Renal cortex interstitium (tissue), 15 donors: ENCODE measurements around the gene ARHGAP28. TPM values are rescaled to one million over a fixed set of nuclear protein-coding genes. Genes with fewer than 3 reads are reported as not detected.

Experiments used
- DNase-seq, 11 donors: peaks; one replicate each; pipeline ENCODE4 v3.0.0-alpha.2; 2013; ENCODE audit warnings: low read depth in 9 of 11, low spot score in 4 of 11; ENCODE audit errors: extremely low read depth in 1 of 11
- long read RNA-seq, 16 experiments: transcript quantifications; one replicate each; lab custom pipeline, GENCODE V29; 2026
- polyA plus RNA-seq, 3 donors: library from polyadenylated mRNA; unstranded; fragments of 120-200 nt; gene quantifications; one replicate each; pipeline ENCODE4 v1.2.1, GENCODE V29; 2013; ENCODE audit not compliant: insufficient read length in 3 of 3

The ARHGAP28 gene
- polyA plus RNA-seq = 10 to 100 TPM; 59.5 to 69.7 (median 65.8) TPM
- long read RNA-seq, donor 1, partial matches to known transcripts = 0 of 1 reads
- long read RNA-seq, donor 1, other reads (novel, unspliced or antisense) = 0 of 1 reads
- long read RNA-seq, donor 2, transcript ARHGAP28-203 (18 exons, 2,295 nt) = major isoform, 5 of 15 reads
- long read RNA-seq, donor 2, partial matches to known transcripts = 9 of 15 reads
- long read RNA-seq, donor 2, other reads (novel, unspliced or antisense) = 0 of 15 reads
- long read RNA-seq, donor 3, transcript ARHGAP28-203 (18 exons, 2,295 nt) = major isoform, 5 of 5 reads
- long read RNA-seq, donor 3, partial matches to known transcripts = 0 of 5 reads
- long read RNA-seq, donor 3, other reads (novel, unspliced or antisense) = 0 of 5 reads
- long read RNA-seq, donor 4, partial matches to known transcripts = 0 of 4 reads
- long read RNA-seq, donor 4, other reads (novel, unspliced or antisense) = 0 of 4 reads
- long read RNA-seq, donor 5 = 0 reads
- long read RNA-seq, donor 6, partial matches to known transcripts = 0 of 4 reads
- long read RNA-seq, donor 6, other reads (novel, unspliced or antisense) = 0 of 4 reads
- long read RNA-seq, donor 7, full-length matches to known transcripts = 2 of 2 reads
- long read RNA-seq, donor 7, partial matches to known transcripts = 0 of 2 reads
- long read RNA-seq, donor 7, other reads (novel, unspliced or antisense) = 0 of 2 reads
- long read RNA-seq, donor 8 = 0 reads
- long read RNA-seq, donor 9, partial matches to known transcripts = 0 of 3 reads
- long read RNA-seq, donor 9, other reads (novel, unspliced or antisense) = 0 of 3 reads
- long read RNA-seq, donor 10, partial matches to known transcripts = 0 of 4 reads
- long read RNA-seq, donor 10, other reads (novel, unspliced or antisense) = 0 of 4 reads
- long read RNA-seq, donor 11, partial matches to known transcripts = 0 of 3 reads
- long read RNA-seq, donor 11, other reads (novel, unspliced or antisense) = 0 of 3 reads
- long read RNA-seq, donor 12, partial matches to known transcripts = 6 of 8 reads
- long read RNA-seq, donor 12, other reads (novel, unspliced or antisense) = 0 of 8 reads
- long read RNA-seq, donor 13 = 0 reads
- long read RNA-seq, donor 14, partial matches to known transcripts = 0 of 3 reads
- long read RNA-seq, donor 14, other reads (novel, unspliced or antisense) = 0 of 3 reads
- long read RNA-seq, donor 15, partial matches to known transcripts = 0 of 4 reads
- long read RNA-seq, donor 15, other reads (novel, unspliced or antisense) = 0 of 4 reads
- long read RNA-seq, donor 16, transcript ARHGAP28-203 (18 exons, 2,295 nt) = major isoform, 11 of 21 reads
- long read RNA-seq, donor 16, partial matches to known transcripts = 8 of 21 reads
- long read RNA-seq, donor 16, other reads (novel, unspliced or antisense) = 0 of 21 reads

DNA sequence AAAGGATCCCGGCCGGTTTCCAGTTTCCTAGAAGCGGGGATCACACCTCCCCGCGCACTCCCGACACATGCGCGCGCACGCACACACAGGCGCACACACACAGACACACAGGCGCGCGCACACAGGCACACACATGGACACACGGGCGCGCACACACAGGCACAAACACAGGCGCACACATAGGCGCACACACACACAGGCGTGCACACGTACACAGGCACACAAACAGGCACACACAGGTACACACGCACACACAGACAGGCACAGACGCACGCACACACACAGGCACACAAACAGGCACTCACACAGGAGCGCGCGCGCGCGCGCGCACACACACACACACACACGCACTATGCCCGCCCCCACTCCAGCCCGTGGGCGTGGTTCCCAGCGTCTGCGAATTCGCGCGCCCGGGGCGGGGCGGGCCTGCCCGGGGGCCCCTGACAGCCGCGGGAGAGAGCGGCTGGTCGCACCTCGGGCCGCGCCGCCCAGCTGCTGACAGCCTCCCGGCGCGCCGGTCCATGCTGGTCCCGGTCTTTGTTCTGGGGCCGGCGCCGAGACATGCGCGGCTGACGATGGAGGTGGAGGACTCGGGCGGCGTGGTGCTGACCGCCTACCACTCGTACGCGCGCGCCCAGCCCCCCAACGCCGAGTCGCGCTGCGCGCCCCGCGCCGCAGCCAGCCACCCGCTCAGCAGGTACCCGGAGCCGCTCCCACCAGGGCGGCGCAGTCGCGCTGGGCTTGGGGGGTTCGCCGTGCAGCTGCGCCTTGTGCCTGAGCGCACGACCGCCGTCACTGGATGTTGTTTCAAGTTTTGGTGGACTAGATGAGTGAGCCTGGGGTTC, at the start of gene ARHGAP28:
Gene ARHGAP28 (plus strand): TSS at position 470 of the 845 bp plus-strand sequence. CDS start 106 bp downstream, at position 576.
- peak; percentile 83 to 94 (median 89) for DNase-seq

GRCh38 chr18:6681331-6681875, 48.1 kb upstream of the ARHGAP28 start:
- DNase-seq = no peak

- no peak for DNase-seq
Measured at GRCh38 chr18:6682437-6683111, 46.9 kb upstream of the ARHGAP28 start.

- DNase-seq = no peak
Measured at GRCh38 chr18:6683112-6683876, 46.2 kb upstream of the ARHGAP28 start.

DNA sequence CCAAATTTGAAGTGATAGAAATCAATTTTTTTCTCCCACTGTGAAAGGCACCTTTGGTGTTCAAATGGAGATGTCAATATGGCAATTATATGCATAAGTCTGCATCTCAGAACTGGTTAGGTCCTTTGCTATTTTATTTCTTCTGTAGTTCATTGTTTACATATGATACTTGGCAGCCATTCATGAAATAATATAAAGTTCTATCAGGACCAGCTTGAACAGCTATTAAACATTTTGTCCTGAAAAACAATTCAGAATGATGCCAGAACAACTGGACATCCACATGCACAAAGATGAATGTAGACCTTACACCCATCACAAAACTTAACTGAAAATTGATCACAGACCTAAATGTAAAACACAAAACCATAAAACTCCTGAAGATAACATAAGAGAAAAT, 41.8 kb upstream of the ARHGAP28 start:
- no peak for DNase-seq

DNA sequence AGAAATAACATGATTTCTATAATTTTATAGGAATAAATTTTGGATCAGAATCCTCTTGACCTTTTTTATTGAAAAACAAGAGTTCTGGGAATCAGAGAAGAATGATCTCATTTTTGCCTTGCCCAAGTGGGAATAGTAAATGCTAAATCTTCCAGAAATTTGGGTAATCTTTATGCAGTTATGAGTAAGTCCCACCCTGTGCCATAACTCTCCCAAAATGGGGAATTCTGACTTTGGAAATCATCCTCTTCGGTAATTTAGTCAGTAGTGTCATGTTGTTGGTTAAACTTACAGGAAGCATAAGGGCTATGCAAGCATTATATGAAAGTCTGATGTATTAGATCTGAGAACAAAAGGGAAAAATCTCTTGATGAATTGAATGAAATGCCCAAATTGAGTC, 20.6 kb upstream of the ARHGAP28 start:
- DNase-seq = no peak

DNA sequence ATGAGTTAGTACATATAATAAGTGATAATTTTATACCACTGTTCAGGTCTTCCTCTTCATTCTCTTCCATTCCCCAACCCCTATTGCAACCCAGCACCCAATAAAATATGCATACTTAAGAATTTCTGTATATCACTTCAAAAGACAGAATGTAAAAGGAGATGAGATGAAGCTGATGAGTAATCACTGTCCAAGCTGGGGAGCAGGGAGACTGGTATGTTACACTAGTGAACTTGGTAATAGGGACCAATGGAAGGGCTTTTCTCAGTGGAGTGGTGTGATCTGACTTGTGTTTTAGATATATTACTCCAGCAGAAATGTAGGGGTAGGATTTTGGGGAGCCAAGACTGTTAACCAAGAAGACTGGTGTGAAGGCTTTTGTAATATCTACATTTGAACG, 18.0 kb upstream of the ARHGAP28 start:
- no peak for DNase-seq

GRCh38 chr18:6712401-6712800, 17.1 kb upstream of the ARHGAP28 start:
- DNase-seq = no peak

GRCh38 chr18:6714010-6714409, 15.5 kb upstream of the ARHGAP28 start:
- no peak for DNase-seq

DNA sequence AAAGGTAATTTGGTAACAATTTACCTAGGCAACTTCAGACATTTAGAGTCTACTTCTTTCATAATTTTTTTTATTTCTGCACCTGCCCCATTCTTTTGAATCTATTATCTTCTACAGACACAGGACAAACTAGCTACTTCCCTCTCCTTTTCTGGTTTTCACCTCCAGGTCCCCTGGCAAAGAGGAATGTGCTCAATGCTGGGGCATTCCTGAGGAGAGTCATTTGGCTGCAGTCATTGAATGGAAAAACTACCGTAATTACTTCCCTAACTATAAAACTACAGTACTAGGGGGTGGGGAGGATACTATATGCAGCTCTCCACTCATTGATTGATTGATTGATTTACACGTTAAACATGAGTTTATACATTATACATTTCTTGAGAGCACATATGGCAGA, 11.2 kb upstream of the ARHGAP28 start:
- no peak for DNase-seq

- no peak for DNase-seq
Measured at GRCh38 chr18:6719098-6719846, 10.2 kb upstream of the ARHGAP28 start.

DNA sequence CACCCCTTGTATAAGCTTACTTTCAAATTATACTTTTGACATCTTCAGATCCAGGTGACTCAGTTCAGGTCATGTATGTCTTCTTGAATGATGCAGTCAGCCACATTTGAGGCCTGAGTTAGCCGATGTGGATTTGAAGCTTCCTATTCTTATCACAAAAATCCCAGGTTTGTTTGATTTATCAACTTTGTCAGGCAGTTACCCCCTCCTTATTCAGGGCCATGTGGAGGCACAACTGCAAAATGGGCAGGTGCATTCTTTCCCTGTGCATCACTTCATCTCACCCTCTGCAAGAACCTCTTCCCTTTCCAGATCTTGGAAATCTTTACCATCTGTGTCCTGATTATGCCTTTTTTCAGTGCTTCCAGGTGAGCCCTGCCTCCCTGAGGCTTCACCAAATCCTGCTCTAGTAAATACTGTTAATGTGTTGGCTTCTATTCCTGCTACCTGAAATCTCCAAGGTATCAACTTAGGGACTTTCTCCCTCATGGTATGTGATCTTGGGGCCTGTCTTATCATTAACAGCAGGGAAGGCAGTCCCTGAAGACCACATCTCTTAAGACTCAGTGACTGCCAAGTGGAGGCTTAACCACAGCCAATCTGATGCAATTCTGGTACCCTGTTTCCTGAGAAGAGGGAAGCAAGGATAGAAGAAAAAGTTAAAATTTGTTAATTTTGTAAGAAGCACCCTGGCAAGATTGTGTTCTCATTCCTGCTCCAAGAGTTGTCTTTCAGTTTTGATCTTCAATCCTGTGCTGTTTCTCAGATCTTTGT, 9.4 kb upstream of the ARHGAP28 start:
- DNase-seq = no peak

GRCh38 chr18:6721755-6722154, 7.8 kb upstream of the ARHGAP28 start:
- no peak for DNase-seq

- no peak for DNase-seq
Measured at GRCh38 chr18:6722690-6723089, 6.8 kb upstream of the ARHGAP28 start.

DNA sequence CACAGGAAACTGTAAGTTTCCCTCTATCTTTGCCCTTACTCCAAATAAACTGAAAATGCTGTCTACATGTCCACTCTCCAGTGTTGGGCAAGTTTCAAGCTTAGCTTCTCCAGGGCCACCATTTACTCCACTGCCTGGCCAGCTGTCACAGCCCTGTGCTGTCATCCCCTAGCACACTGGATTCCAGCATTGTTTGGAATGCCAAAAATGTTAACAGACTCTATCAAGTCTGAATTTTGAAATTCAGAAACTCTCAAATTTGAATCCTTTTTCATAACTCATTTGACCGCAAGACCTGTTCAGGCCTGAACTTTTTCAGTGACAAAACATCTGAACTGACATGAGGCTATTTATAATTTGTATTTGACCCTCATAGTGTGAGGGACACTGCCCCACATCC, 5.2 kb upstream of the ARHGAP28 start:
- DNase-seq = no peak
